ENCODE data around the gene RIPK1.
"Not testable (repeated sequence)": the region's sequence is repeated elsewhere in the genome, so short reads cannot be mapped to it uniquely, and the experiment has no call there.

RIPK1 gene

GRCh38 chr6:3137057-3137777 is 68.9 kb downstream of the RIPK1 start:
- DNase-seq = no peak

GRCh38 chr6:3137873-3138272 is 69.6 kb downstream of the RIPK1 start:
- DNase-seq = not testable (repeated sequence)

DNA sequence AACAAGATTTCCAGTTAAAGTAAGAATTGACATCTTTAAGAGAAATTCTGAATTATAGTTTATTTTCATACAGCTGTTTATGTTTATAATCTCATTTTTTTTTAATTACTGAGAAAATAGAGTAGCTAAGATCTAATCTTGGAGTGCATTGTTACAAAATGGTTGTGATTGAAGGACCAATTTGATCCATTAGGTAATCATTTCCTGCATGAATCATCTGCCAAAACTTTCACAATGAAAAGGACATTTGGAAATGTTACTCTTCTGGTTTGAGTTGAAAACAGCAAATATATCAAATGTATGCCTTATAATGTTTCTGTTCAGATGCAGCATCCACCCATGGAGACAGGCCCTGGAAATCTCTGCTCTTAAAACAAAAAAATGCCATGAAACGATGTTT is 70.0 kb downstream of the RIPK1 start:
- DNase-seq = no peak

GRCh38 chr6:3139090-3139903 is 71.0 kb downstream of the RIPK1 start:
- no peak for DNase-seq

GRCh38 chr6:3140201-3140600 is 71.9 kb downstream of the RIPK1 start:
- DNase-seq = no peak

GRCh38 chr6:3142536-3142935 is 74.2 kb downstream of the RIPK1 start:
- DNase-seq = no peak

DNA sequence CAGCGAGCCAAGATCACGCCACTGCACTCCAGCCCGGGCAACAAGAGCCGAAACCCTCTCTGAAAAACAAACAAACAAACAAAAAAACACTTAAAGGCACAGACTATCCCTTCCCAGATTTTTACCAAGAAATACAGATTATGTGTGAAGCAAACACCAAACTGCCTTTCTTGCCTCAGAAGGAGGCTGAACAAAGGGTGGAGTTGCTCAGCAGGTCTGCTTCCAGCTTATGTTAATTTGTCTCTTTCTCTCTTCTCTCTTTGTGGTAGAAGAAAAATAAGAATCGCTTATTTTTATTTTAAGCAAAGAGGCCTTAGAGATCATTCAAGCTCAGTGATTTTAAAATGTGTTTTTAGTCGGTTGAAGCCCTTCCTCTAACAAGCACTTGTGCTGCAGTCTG is 74.9 kb downstream of the RIPK1 start:
- DNase-seq = no peak

GRCh38 chr6:3144571-3144970 is 76.3 kb downstream of the RIPK1 start:
- no peak for DNase-seq

DNA sequence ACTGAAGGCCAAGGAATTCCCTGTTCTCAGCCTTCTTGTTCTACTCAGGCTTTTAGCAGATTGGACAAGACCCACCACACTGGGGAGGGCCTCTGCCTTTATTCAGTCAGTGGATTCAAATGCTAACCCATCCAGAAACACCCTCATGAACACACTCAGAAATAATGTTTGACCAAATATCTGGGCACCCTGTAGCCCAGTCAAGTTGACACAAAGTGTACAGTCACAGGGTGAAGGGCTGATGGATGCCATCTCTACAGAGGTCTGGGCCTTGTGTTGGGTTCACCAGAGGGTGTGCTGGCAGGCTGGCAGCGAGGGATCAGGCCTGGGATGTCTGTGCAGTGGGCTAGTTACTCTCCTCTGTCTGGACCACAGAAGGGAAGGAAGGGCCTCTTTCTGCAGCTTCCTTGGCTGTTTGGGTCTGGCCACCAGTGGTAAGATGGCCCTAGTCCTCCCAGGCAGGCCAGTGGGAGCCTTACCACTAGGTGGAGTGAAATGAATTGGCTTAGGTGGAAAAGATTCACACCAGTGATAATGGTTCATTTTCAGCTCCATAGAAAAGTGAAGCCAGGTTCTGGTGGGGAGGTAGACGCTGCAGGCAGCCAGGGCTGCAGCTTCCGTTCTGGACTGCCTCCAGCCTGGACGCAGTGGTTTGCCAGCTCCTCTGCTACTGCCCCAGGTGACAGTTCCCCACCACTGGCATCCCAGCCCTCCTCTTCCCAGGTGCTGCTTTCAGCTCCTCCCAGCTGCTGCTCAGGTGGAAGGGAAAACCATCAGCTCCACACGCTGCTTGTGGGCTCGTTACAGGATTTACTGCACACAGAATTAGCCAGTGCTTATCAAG is 79.8 kb downstream of the RIPK1 start:
- DNase-seq = no peak

- peak in 1 of 2 experiments; percentile 30 for DNase-seq
Measured at GRCh38 chr6:3151691-3152090, 83.4 kb downstream of the RIPK1 start.

GRCh38 chr6:3152689-3153088 is 84.4 kb downstream of the RIPK1 start:
- DNase-seq = no peak

DNA sequence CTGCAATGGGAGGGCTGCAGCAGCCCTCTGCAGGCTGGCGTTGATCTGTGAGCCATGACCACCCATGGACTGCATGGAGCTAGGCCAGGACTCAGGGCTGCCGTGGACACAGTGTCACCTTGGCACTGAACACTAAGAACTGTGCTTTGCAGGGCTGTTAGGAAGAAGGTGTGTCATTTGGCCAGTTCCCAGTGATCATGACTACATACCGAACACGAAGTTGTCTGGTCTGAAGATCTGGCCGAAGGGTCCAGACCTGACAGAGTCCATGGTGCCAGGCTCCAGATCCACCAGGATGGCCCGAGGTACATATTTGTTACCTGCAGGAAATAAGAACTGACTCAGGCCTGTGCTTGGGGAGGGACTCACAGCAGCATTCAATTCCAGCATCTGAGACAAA is 87.1 kb downstream of the RIPK1 start:
- DNase-seq = not testable (repeated sequence)

GRCh38 chr6:3156184-3157130 is 88.2 kb downstream of the RIPK1 start:
- DNase-seq = not testable (repeated sequence)

GRCh38 chr6:3157131-3157933 is 89.0 kb downstream of the RIPK1 start, which contains the start of gene TUBB2A:
TUBB2A (minus strand) TSS chr6:3157544; CDS start chr6:3157463, 81 bp downstream.
- peak; percentile 35 to 83 for DNase-seq

GRCh38 chr6:3159805-3160781 is 91.8 kb downstream of the RIPK1 start:
- no peak for DNase-seq

DNA sequence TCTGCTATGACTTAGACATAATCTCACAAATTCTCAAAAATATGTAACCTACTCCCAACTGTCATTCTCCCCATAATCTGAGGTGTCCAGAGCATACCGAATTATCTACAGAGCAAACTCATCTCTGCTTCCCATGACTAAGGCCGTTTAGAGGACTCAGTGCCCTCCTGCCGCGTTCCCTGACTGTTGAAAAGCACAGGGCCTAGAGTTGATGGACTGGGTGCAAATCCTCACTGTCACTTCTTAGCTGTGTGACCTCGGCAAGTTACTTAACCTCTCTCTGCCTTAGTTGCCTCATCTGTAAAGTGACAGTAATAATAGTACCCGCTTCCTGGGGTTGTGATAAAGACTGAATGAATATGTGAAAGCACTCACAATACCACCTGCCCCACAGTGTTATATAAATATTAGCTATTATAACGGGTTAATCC is 93.8 kb downstream of the RIPK1 start:
- no peak for DNase-seq

GRCh38 chr6:3162565-3163247 is 94.4 kb downstream of the RIPK1 start:
- DNase-seq = peak; percentile 29 to 78

- no peak for DNase-seq
Measured at GRCh38 chr6:3163248-3163594, 94.9 kb downstream of the RIPK1 start.

DNA sequence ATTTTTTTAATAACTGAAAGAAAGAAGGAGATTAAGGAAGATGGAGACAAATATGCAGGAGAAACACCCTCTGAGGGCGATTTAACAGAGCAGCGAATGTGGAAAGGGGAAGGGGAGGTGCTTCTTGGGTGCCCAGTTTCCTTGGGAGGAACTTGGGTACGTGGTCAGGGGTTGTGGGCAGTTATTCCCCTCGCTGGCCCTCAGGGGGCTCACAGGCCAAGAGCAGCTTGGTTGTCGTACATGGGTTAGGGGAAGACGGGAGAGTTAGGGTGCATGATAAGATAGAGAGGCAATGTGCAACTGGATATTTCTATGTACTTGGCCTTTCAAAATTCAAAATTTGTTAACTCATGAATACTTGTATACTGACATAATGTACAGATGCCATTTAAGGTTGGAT is 96.1 kb downstream of the RIPK1 start:
- no peak for DNase-seq

Measured in NCI-H446 (cell line).